Mesothelial cell of epicardium (in vitro differentiated cells): Measurements from ENCODE around the gene CSNK1G1. TPM values are rescaled to one million over a fixed set of nuclear protein-coding genes. Genes with fewer than 3 reads are reported as not detected.

Experiments used
- DNase-seq, 2 experiments: peaks; one replicate each; pipeline ENCODE4 v3.0.0; 2021; ENCODE audit warnings: low spot score in 2 of 2; ENCODE audit not compliant: unreplicated experiment in 2 of 2
- H3K27ac Mint-ChIP-seq: 2 replicates; pipeline ENCODE4 v1.8.0; 2021; ENCODE audit warnings: mixed read lengths
- H3K27me3 Mint-ChIP-seq: 2 replicates; pipeline ENCODE4 v1.8.0; 2021; ENCODE audit warnings: low read depth, mixed read lengths
- H3K36me3 Mint-ChIP-seq: 2 replicates; pipeline ENCODE4 v1.8.0; 2021; ENCODE audit warnings: mixed read lengths
- H3K4me1 Mint-ChIP-seq: 2 replicates; pipeline ENCODE4 v1.8.0; 2021; ENCODE audit warnings: mixed read lengths
- H3K4me3 Mint-ChIP-seq: 2 replicates; pipeline ENCODE4 v1.8.0; 2021; ENCODE audit warnings: mild to moderate bottlenecking, moderate library complexity, mixed read lengths
- H3K9me3 Mint-ChIP-seq: 2 replicates; pipeline ENCODE4 v1.8.0; 2021; ENCODE audit warnings: mixed read lengths
- CTCF ChIP-seq: fragments of 200-600 bp; sonication (generic); IDR thresholded peaks from one replicate; pipeline ENCODE4 v1.5.0; 2021; ENCODE audit warnings: antibody characterized with exemption; ENCODE audit not compliant: unreplicated experiment
- total RNA-seq: library from RNA; stranded (reverse); gene quantifications from 3 replicates; pipeline ENCODE4 v1.2.1, GENCODE V29; 2021

CSNK1G1 gene
- total RNA-seq, 1 donor from 2014 or later: 27.1 TPM

- H3K27me3 Mint-ChIP-seq: no peaks in the 10 kb centered on the region
- H3K9me3 Mint-ChIP-seq: no peaks in the 10 kb centered on the region
- H3K27ac Mint-ChIP-seq: peak overlapping the region; percentile 30
- DNase-seq: no peak
- H3K4me3 Mint-ChIP-seq: no peak overlapping the region
- H3K36me3 Mint-ChIP-seq: peaks cover 11% of the 10 kb centered on the region
- peaks cover 15% of the 10 kb centered on the region for H3K4me1 Mint-ChIP-seq
- TF ChIP-seq CTCF: no peak
Measured at GRCh38 chr15:64344651-64345294, 11.2 kb downstream of the CSNK1G1 start.

DNA sequence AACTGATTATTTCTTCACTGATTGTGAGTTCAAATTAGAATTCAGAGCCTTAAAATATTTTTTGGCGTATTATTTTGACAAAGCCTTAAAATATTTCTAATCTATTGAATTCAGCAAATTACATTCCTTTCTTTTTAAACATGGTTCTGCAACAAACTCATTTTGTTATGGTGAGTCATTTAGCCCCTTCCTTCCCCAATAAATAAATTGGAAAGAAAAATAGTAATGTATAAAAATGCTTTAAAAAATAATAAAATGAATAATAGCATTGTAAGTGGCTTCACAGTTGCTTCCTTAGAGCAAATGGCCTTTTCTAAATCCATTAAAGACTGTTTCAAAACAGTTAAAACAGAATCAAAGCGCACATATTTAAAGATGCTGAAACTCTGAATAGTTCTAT lies 12.1 kb downstream of the CSNK1G1 start:
- peaks cover 8% of the 10 kb centered on the region for H3K36me3 Mint-ChIP-seq
- no peak overlapping the region for H3K27ac Mint-ChIP-seq
- H3K4me3 Mint-ChIP-seq: no peak overlapping the region
- H3K4me1 Mint-ChIP-seq: peaks cover 15% of the 10 kb centered on the region
- TF ChIP-seq CTCF: no peak
- no peaks in the 10 kb centered on the region for H3K9me3 Mint-ChIP-seq
- H3K27me3 Mint-ChIP-seq: no peaks in the 10 kb centered on the region
- DNase-seq: no peak

GRCh38 chr15:64343222-64343621 lies 12.8 kb downstream of the CSNK1G1 start:
- Mint-ChIP-seq H3K27me3 (no peaks in the 10 kb centered on the region), H3K36me3 (peaks cover 7% of the 10 kb centered on the region), H3K4me3 (no peak overlapping the region), H3K4me1 (peaks cover 15% of the 10 kb centered on the region), H3K27ac (no peak overlapping the region), H3K9me3 (no peaks in the 10 kb centered on the region)
- DNase-seq: no peak
- TF ChIP-seq CTCF: no peak

DNA sequence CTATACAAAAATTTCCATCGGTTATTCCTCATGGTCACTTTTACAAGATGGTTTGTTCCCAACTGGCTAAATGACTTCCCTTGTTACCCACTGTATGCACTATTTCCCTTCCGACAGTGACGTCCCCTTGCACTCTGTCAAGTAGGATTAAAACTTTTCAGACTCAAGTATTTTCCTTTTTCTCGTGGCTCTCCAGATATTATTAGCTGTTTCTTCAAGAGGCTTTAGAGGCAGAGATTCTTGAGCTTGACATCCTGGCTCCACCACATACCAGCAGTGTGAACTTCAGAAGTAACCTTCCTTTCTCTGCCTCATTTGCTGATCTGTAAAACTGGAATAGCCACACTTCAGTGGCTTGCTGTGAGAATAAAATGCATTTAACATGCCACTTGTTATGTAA lies 14.0 kb downstream of the CSNK1G1 start:
- Mint-ChIP-seq H3K36me3 (peaks cover 2% of the 10 kb centered on the region), H3K4me1 (peaks cover 15% of the 10 kb centered on the region), H3K4me3 (no peak overlapping the region), H3K9me3 (no peaks in the 10 kb centered on the region), H3K27ac (no peak overlapping the region), H3K27me3 (no peaks in the 10 kb centered on the region)
- DNase-seq: no peak
- TF ChIP-seq CTCF: no peak

GRCh38 chr15:64340355-64340754 lies 15.6 kb downstream of the CSNK1G1 start:
- H3K27me3 Mint-ChIP-seq: no peaks in the 10 kb centered on the region
- no peak for TF ChIP-seq CTCF

GRCh38 chr15:64337761-64338160 lies 18.2 kb downstream of the CSNK1G1 start:
- Mint-ChIP-seq H3K27ac (no peak overlapping the region), H3K4me1 (no peaks in the 10 kb centered on the region), H3K4me3 (no peak overlapping the region), H3K36me3 (peaks cover 10% of the 10 kb centered on the region), H3K27me3 (no peaks in the 10 kb centered on the region), H3K9me3 (peaks cover 5% of the 10 kb centered on the region)
- no peak for TF ChIP-seq CTCF
- DNase-seq: no peak

More at GRCh38 chr15:64340355-64340754, 15.6 kb downstream of the CSNK1G1 start:
- Mint-ChIP-seq H3K27ac (no peak overlapping the region), H3K9me3 (no peaks in the 10 kb centered on the region), H3K36me3 (peaks cover 2% of the 10 kb centered on the region), H3K4me3 (no peak overlapping the region), H3K4me1 (peaks cover 14% of the 10 kb centered on the region)
- DNase-seq: no peak
